ENCODE data around the gene P4HA2. TPM values are rescaled to one million over a fixed set of nuclear protein-coding genes. Genes with fewer than 3 reads are reported as not detected.

P4HA2 gene
- total and polyA plus RNA-seq, 8 donors: 22.5 to 81.9 (median 34.1) TPM

- peaks cover 0 to 60% of the 10 kb centered on the region in 2 donors for H3K36me3 ChIP-seq
- peaks cover 0 to 7% of the 10 kb centered on the region in 2 donors for H3K4me1 ChIP-seq
- ATAC-seq (no peak), DNase-seq (no peak)
- intact Hi-C loops (cut with DNase I): no loop called here
- H3K27me3 ChIP-seq: no peaks in the 10 kb centered on the region
- no peak for TF ChIP-seq CTCF (IDR thresholded peaks at IDR 0.05)
- no peak overlapping the region for H3K27ac ChIP-seq
- no peak overlapping the region for H3K4me3 ChIP-seq
- H3K9me3 ChIP-seq: no peaks in the 10 kb centered on the region
Measured at GRCh38 chr5:132213666-132214065, 14.0 kb downstream of the P4HA2 start.

- no peak for TF ChIP-seq CTCF (IDR thresholded peaks at IDR 0.05)
- Histone ChIP-seq H3K4me1 (peaks cover 0 to 7% of the 10 kb centered on the region in 2 donors), H3K27ac (no peak overlapping the region), H3K9me3 (no peaks in the 10 kb centered on the region), H3K36me3 (peaks cover 0 to 54% of the 10 kb centered on the region in 2 donors), H3K4me3 (no peak overlapping the region), H3K27me3 (no peaks in the 10 kb centered on the region)
- intact Hi-C loops (cut with DNase I): no loop called here
- ATAC-seq (no peak), DNase-seq (no peak)
Measured at GRCh38 chr5:132211787-132212186, 15.9 kb downstream of the P4HA2 start.

GRCh38 chr5:132210944-132211343 is 16.7 kb downstream of the P4HA2 start:
- no peak for TF ChIP-seq CTCF (IDR thresholded peaks at IDR 0.05)
- ATAC-seq (no peak), DNase-seq (no peak)
- intact Hi-C loops (cut with DNase I): no loop called here
- H3K27ac ChIP-seq: no peak overlapping the region
- H3K36me3 ChIP-seq: peaks cover 0 to 49% of the 10 kb centered on the region in 2 donors
- no peaks in the 10 kb centered on the region for H3K9me3 ChIP-seq
- no peaks in the 10 kb centered on the region for H3K27me3 ChIP-seq
- H3K4me1 ChIP-seq: peaks cover 0 to 7% of the 10 kb centered on the region in 2 donors
- H3K4me3 ChIP-seq: no peak overlapping the region

GRCh38 chr5:132209901-132210545 is 17.6 kb downstream of the P4HA2 start:
- H3K36me3 ChIP-seq: peaks cover 0 to 49% of the 10 kb centered on the region in 2 donors
- no peaks in the 10 kb centered on the region for H3K27me3 ChIP-seq
- DNase-seq (no peak), ATAC-seq (no peak)
- peaks cover 0 to 4% of the 10 kb centered on the region in 2 donors for H3K4me1 ChIP-seq
- H3K9me3 ChIP-seq: no peaks in the 10 kb centered on the region
- TF ChIP-seq CTCF (IDR thresholded peaks at IDR 0.05): no peak
- H3K27ac ChIP-seq: no peak overlapping the region
- H3K4me3 ChIP-seq: no peak overlapping the region
- intact Hi-C loops (cut with DNase I): no loop called here

GRCh38 chr5:132209131-132209530 is 18.5 kb downstream of the P4HA2 start:
- no peak for DNase-seq
- Histone ChIP-seq H3K4me1 (no peaks in the 10 kb centered on the region), H3K9me3 (no peaks in the 10 kb centered on the region), H3K4me3 (no peak overlapping the region), H3K27ac (no peak overlapping the region), H3K27me3 (no peaks in the 10 kb centered on the region), H3K36me3 (peaks cover 0 to 50% of the 10 kb centered on the region in 2 donors)
- intact Hi-C loops (cut with DNase I): no loop called here
- TF ChIP-seq CTCF (IDR thresholded peaks at IDR 0.05): no peak
- no peak for ATAC-seq
